ENCODE data around the gene SRP68.

DNA sequence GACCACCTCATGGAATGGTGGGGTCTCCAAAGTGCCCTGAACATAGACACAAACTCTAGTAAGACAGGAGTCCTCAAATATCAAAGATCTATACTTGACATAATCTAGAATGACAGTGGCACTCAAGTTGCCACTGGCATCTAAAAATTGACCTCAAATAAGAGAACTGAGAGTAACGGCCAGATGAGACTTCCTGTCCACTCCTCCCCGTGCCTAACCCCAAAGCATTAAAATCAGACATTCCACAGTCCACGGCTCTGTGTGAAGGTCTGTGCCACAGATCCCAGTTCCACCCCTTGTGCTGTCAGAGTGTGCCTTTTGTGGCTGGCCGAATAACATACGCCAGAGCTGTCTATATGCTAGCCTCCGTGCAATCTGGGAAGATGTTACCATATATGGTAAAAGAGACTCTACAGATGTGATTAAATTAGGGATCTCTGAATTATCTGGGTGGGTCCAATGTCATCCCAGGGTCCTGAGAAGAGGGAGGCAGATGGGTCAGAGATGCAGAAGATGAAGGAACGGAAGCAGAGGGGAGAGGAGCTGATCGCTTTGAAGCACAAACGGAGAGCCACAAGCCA is 24.2 kb downstream of the SRP68 start:
- TF ChIP-seq CTCF (IDR thresholded peaks at IDR 0.05) (no peak), POLR2A (IDR thresholded peaks at IDR 0.05) (no peak)

Measured in testis (tissue), 2 donors.